H1 (cell line): Measurements from ENCODE around the gene KCNMA1. TPM values are rescaled to one million over a fixed set of nuclear protein-coding genes. Genes with fewer than 3 reads are reported as not detected.

Experiments
- CTCF ChIA-PET: fragments of 300-600 bp; sonication (Branson Sonifier 250); formaldehyde crosslinking; loops from one replicate; lab custom pipeline; 2021; ENCODE audit not compliant: partially characterized antibody; lab: Charles Lee
- POLR2A ChIA-PET: fragments of 300-600 bp; sonication (Branson Sonifier 250); formaldehyde crosslinking; loops from one replicate; lab custom pipeline; 2021; ENCODE audit warnings: inconsistent platforms; ENCODE audit not compliant: partially characterized antibody; lab: Charles Lee
- DNase-seq, 2 experiments: peaks; one replicate each; pipeline versions ENCODE4 v3.0.0 to v3.0.0-alpha.2; 2010 to 2022; ENCODE audit warnings: low spot score in 2 of 2, low read depth in 1 of 2, mixed read lengths in 1 of 2
- FAIRE-seq: peaks from 2 replicates; lab custom pipeline; 2011; peaks lifted over from hg19 to GRCh38; lab: Jason Lieb, UNC
- H2AFZ ChIP-seq: 2 replicates; pipeline ENCODE4 v1.8.1; 2012; ENCODE audit warnings: low read length, inconsistent platforms
- H2AK5ac ChIP-seq: 2 replicates; pipeline ENCODE4 v1.6.1; 2013; ENCODE audit warnings: low read depth, low read length
- H2BK120ac ChIP-seq: replicated peaks from 2 replicates; pipeline ENCODE3; 2013; ENCODE audit warnings: low read depth, low read length, inconsistent platforms
- H2BK12ac ChIP-seq: 2 replicates; pipeline ENCODE4 v1.6.1; 2013; ENCODE audit warnings: low read depth, low read length
- H2BK15ac ChIP-seq: 2 replicates; pipeline ENCODE4 v1.6.1; 2013; ENCODE audit warnings: low read length
- H2BK20ac ChIP-seq: 2 replicates; pipeline ENCODE4 v1.6.1; 2013; ENCODE audit warnings: low read length
- H2BK5ac ChIP-seq: 2 replicates; pipeline ENCODE4 v1.6.1; 2013; ENCODE audit warnings: low read depth, low read length
- H3K14ac ChIP-seq: 2 replicates; pipeline ENCODE4 v1.6.1; 2013; ENCODE audit warnings: inconsistent platforms; ENCODE audit not compliant: insufficient read length
- H3K18ac ChIP-seq: 2 replicates; pipeline ENCODE4 v1.6.1; 2013; ENCODE audit warnings: low read length; ENCODE audit errors: extremely low read depth
- H3K23ac ChIP-seq: 2 replicates; pipeline ENCODE4 v1.6.1; 2013; ENCODE audit warnings: inconsistent platforms; ENCODE audit not compliant: insufficient read length
- H3K23me2 ChIP-seq: 2 replicates; pipeline ENCODE4 v1.6.1; 2013; ENCODE audit warnings: low read depth, low read length
- H3K27ac ChIP-seq: 2 replicates; pipeline ENCODE4 v1.6.1; 2011; ENCODE audit warnings: low read depth, low read length, inconsistent platforms
- H3K27me3 ChIP-seq, 4 experiments: replicated peaks in 1 of 4; 1 replicate in 1 of 4; 2 replicates in 3 of 4; pipeline versions ENCODE4 v1.6.1 to v1.8.1; 2011 to 2013; ENCODE audit warnings: low read length in 3 of 4, mild to moderate bottlenecking in 3 of 4, inconsistent platforms in 2 of 4, mixed read lengths in 2 of 4, moderate library complexity in 1 of 4; ENCODE audit not compliant: control insufficient read depth in 3 of 4, insufficient read depth in 3 of 4; ENCODE audit errors: extremely low read depth in 1 of 4
- H3K36me3 ChIP-seq, 4 experiments: 2 replicates each; pipeline versions ENCODE4 v1.6.1 to v1.8.1; 2011 to 2013; ENCODE audit warnings: mild to moderate bottlenecking in 4 of 4, low read length in 3 of 4, moderate library complexity in 2 of 4, control low read depth in 1 of 4, inconsistent platforms in 1 of 4; ENCODE audit not compliant: insufficient read depth in 4 of 4, control insufficient read depth in 2 of 4
- H3K4ac ChIP-seq: replicated peaks from 2 replicates; pipeline ENCODE3; 2013; ENCODE audit warnings: low read length, low read depth, mixed read lengths, inconsistent platforms; ENCODE audit not compliant: insufficient read length
- H3K4me1 ChIP-seq, 4 experiments: replicated peaks in 1 of 4; 1 replicate in 1 of 4; 2 replicates in 3 of 4; pipeline versions ENCODE4 v1.6.1 to v1.8.1; 2011 to 2013; ENCODE audit warnings: low read length in 3 of 4, inconsistent platforms in 2 of 4, mixed read lengths in 1 of 4; ENCODE audit not compliant: insufficient read depth in 4 of 4, control insufficient read depth in 3 of 4
- H3K4me2 ChIP-seq, 2 experiments: 2 replicates each; pipeline versions ENCODE4 v1.6.1 to v1.8.1; 2011 to 2013; ENCODE audit warnings: low read depth in 2 of 2, low read length in 2 of 2, control low read depth in 1 of 2, inconsistent platforms in 1 of 2, mild to moderate bottlenecking in 1 of 2; ENCODE audit not compliant: insufficient read depth in 1 of 2
- H3K4me3 ChIP-seq, 4 experiments: fragments of 200-600, 300-600 bp in 1 of 4; sonication (generic), shearing (Covaris generic), sonication (Bioruptor Twin) in 1 of 4; 2 replicates each; pipeline versions ENCODE4 v1.5.1 to v1.8.1; 2011 to 2016; ENCODE audit warnings: low read length in 4 of 4, low read depth in 3 of 4, control low read depth in 2 of 4, inconsistent platforms in 2 of 4, mild to moderate bottlenecking in 2 of 4, mixed read lengths in 1 of 4, moderate library complexity in 1 of 4; ENCODE audit not compliant: insufficient read depth in 2 of 4; ENCODE audit errors: extremely low read depth in 1 of 4
- H3K56ac ChIP-seq: replicated peaks from 2 replicates; pipeline ENCODE3; 2013; ENCODE audit warnings: low read depth, mild to moderate bottlenecking, mixed read lengths, low read length, inconsistent platforms; ENCODE audit not compliant: insufficient read length
- H3K79me1 ChIP-seq: 2 replicates; pipeline ENCODE4 v1.6.1; 2013; ENCODE audit warnings: low read depth, low read length, control low read depth
- H3K79me2 ChIP-seq, 2 experiments: 2 replicates each; pipeline versions ENCODE4 v1.6.1 to v1.8.1; 2012 to 2013; ENCODE audit warnings: low read length in 2 of 2, mild to moderate bottlenecking in 2 of 2, inconsistent platforms in 1 of 2; ENCODE audit not compliant: insufficient read depth in 2 of 2, control insufficient read depth in 1 of 2
- H3K9ac ChIP-seq, 4 experiments: replicated peaks in 1 of 4; 1 replicate in 1 of 4; 2 replicates in 3 of 4; pipeline versions ENCODE4 v1.6.1 to v1.8.1; 2011 to 2013; ENCODE audit warnings: low read depth in 3 of 4, low read length in 3 of 4, control low read depth in 2 of 4, mild to moderate bottlenecking in 2 of 4, moderate library complexity in 2 of 4, inconsistent platforms in 1 of 4; ENCODE audit errors: extremely low read depth in 1 of 4
- H3K9me3 ChIP-seq, 2 experiments: 2 replicates each; pipeline versions ENCODE4 v1.6.1 to v1.8.1; 2012 to 2013; ENCODE audit warnings: mild to moderate bottlenecking in 2 of 2, moderate library complexity in 2 of 2, control low read depth in 1 of 2, inconsistent platforms in 1 of 2, low read depth in 1 of 2, low read length in 1 of 2, mixed read lengths in 1 of 2; ENCODE audit not compliant: insufficient read depth in 2 of 2
- H4K20me1 ChIP-seq, 2 experiments: replicated peaks in 1 of 2; 2 replicates each; pipeline versions ENCODE3 to v1.8.1; 2011 to 2013; ENCODE audit warnings: inconsistent platforms in 2 of 2, low read length in 2 of 2, mild to moderate bottlenecking in 1 of 2; ENCODE audit not compliant: insufficient read depth in 2 of 2, control insufficient read depth in 1 of 2
- H4K5ac ChIP-seq: 2 replicates; pipeline ENCODE4 v1.6.1; 2013; ENCODE audit warnings: low read length, low read depth, mixed read lengths, inconsistent platforms; ENCODE audit not compliant: insufficient read length
- H4K8ac ChIP-seq: 2 replicates; pipeline ENCODE4 v1.8.0; 2013; ENCODE audit warnings: mild to moderate bottlenecking, moderate library complexity, low read length, inconsistent platforms; ENCODE audit not compliant: insufficient read depth; ENCODE audit errors: extremely low read depth
- H4K91ac ChIP-seq: replicated peaks from 2 replicates; pipeline ENCODE3; 2013; ENCODE audit warnings: low read length, mixed read lengths, inconsistent platforms; ENCODE audit not compliant: insufficient read length
- HDAC2 ChIP-seq, 2 experiments: fragments of 300-600 bp in 1 of 2; sonication (generic) in 1 of 2; IDR thresholded peaks; 2 replicates each; pipeline ENCODE4 v1.6.1; 2011 to 2012; ENCODE audit warnings: low read depth in 2 of 2, low read length in 2 of 2, mild to moderate bottlenecking in 2 of 2, moderate library complexity in 2 of 2, borderline replicate concordance in 1 of 2, inconsistent platforms in 1 of 2
- KDM5A ChIP-seq: fragments of 200-600 bp; IDR thresholded peaks from 2 replicates; pipeline ENCODE4 v1.7.1; 2012; ENCODE audit warnings: mild to moderate bottlenecking, low read length, inconsistent platforms, mixed read lengths
- RAD21 ChIP-seq, 2 experiments: IDR thresholded peaks in 1 of 2; conservative IDR thresholded peaks in 1 of 2; 2 replicates each; pipeline ENCODE4 v1.6.1; 2011; ENCODE audit warnings: low read depth in 2 of 2, low read length in 2 of 2, improper control_type of control experiment in 1 of 2, inconsistent platforms in 1 of 2, mild to moderate bottlenecking in 1 of 2, moderate library complexity in 1 of 2
- SAP30 ChIP-seq: fragments of 300-600 bp; sonication (generic); IDR thresholded peaks from 2 replicates; pipeline ENCODE4 v1.7.1; 2012; ENCODE audit warnings: low read length, moderate library complexity, mild to moderate bottlenecking, inconsistent platforms; ENCODE audit not compliant: insufficient read depth, insufficient replicate concordance
- USF2 ChIP-seq: IDR thresholded peaks from 2 replicates; pipeline ENCODE4 v1.6.1; 2011; ENCODE audit warnings: low read length, improper control_type of control experiment
- WGBS, 2 experiments: shearing (Covaris generic) in 1 of 2; methylation state at CpG; one replicate each; pipeline versions ENCODE4 v1.1.6 to v1.1.7; 2013 to 2015; ENCODE audit warnings: low lambda C conversion rate in 2 of 2, mixed read lengths in 2 of 2, inconsistent platforms in 1 of 2, low coverage in 1 of 2, missing lambda C conversion rate in 1 of 2; ENCODE audit not compliant: insufficient replicate concordance in 2 of 2, insufficient coverage in 1 of 2, insufficient read length in 1 of 2; ENCODE audit errors: extremely low coverage in 1 of 2, missing lambda C conversion rate in 1 of 2; 5-methylcytosine and 5-hydroxymethylcytosine counted together
- polyA plus RNA-seq, 7 experiments: library from polyadenylated mRNA; depleted of rRNA in 3 of 7; stranded (reverse) in 5 of 7; unstranded in 2 of 7; fragments of >200 nt in 5 of 7; fragments of 200-250 nt in 2 of 7; gene quantifications; 1 replicate in 5 of 7; 2 replicates in 1 of 7; 4 replicates in 1 of 7; pipeline versions ENCODE4 v1.2.1 to v1.2.3, GENCODE V29; 2011 to 2013; ENCODE audit warnings: missing spikeins in 2 of 7, mixed read lengths in 2 of 7
- total RNA-seq: library from RNA; stranded (reverse); fragmentation: NEBNext Ultra II Directional; extraction: Animal tissue kit (Norgen Biotek cat#: 25700); gene quantifications from 2 replicates; pipeline ENCODE4 v1.2.1, GENCODE V29; 2021

The KCNMA1 gene
- total and polyA plus RNA-seq, 2 of the 8 experiments (the other 6 are each of a cell fraction or from before 2014, with no cell fraction given): 10.2 to 11.1 TPM

GRCh38 chr10:77592946-77593636 is 44.5 kb downstream of the KCNMA1 start:
- Histone ChIP-seq H2BK12ac (no peak overlapping the region), H4K8ac (no peak overlapping the region), H3K23me2 (no peaks in the 10 kb centered on the region), H2BK15ac (no peak overlapping the region), H3K4me1 (no peaks in the 10 kb centered on the region), H4K5ac (no peak overlapping the region), H2BK20ac (no peak overlapping the region), H4K91ac (no peak overlapping the region), H2BK120ac (no peak overlapping the region), H3K14ac (no peak overlapping the region), H3K4ac (no peak overlapping the region), H2AK5ac (no peak overlapping the region), H3K9me3 (no peaks in the 10 kb centered on the region), H3K79me1 (no peaks in the 10 kb centered on the region), H3K4me2 (no peak overlapping the region), H4K20me1 (no peaks in the 10 kb centered on the region), H3K36me3 (no peaks in the 10 kb centered on the region), H3K27me3 (no peaks in the 10 kb centered on the region), H3K27ac (no peak overlapping the region), H2AFZ (no peak overlapping the region), H3K56ac (no peak overlapping the region), H3K9ac (no peak overlapping the region), H3K23ac (no peak overlapping the region), H2BK5ac (no peak overlapping the region), H3K79me2 (no peaks in the 10 kb centered on the region), H3K18ac (no peak overlapping the region), H3K4me3 (no peak overlapping the region)
- CTCF ChIA-PET: interaction anchor here (1.0 kb wide), 1 partner anchor 12 kb away, joined by 5 read pairs; no protein-coding TSS in a partner anchor
- TF ChIP-seq RAD21 (IDR thresholded peaks at IDR 0.05 in 1 of 2, conservative IDR thresholded peaks at IDR 0.05 in 1 of 2; ENCODE audit: low read depth in 2 of 2, low read length in 2 of 2) (no peak), SAP30 (no peak), KDM5A (no peak), USF2 (no peak), HDAC2 (IDR thresholded peaks at IDR 0.05; ENCODE audit: borderline replicate concordance in 1 of 2, low read depth in 2 of 2, low read length in 2 of 2) (no peak)
- no peak for DNase-seq
- POLR2A ChIA-PET: interaction anchor here (0.5 kb wide), 1 partner anchor 153 kb away, joined by 3 read pairs; no protein-coding TSS in a partner anchor
- 87% methylated on average over 5 of the region's 5 CpGs; no CpG with 5 or more reads in 1 of the 2 experiments for WGBS, 2 experiments
- FAIRE-seq: no peak
